ENCODE data around the gene TRIM50. TPM values are rescaled to one million over a fixed set of nuclear protein-coding genes. Genes with fewer than 3 reads are reported as not detected.

TRIM50 gene
- total and polyA plus RNA-seq, 2 of the 13 experiments (the other 11 are each of a cell fraction or from before 2014, with no cell fraction given): 4.2 to 24.5 TPM

DNA sequence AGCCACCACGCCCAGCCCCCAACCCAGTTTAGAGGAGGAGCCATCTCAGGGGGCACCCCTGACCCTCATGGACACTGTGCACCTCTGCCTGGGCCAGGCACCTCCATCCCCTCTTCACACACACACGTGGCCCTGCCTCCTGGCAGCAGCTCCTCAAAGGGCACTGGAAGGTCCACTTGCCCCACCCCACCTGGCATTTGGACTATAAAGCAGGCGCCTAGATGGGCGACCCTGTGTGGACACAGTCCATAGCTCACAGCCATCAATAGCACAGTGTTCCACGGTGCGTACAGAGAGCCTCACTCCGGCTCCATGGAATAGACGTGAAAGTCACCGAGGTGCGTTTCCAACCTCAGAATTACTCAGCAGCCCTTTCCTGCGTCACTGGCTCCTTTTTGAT is 41.1 kb upstream of the TRIM50 start:
- CTCF ChIA-PET (ENCODE audit: low intra/inter-chr PET ratio, low total read pairs): no interaction called here
- DNase-seq (ENCODE audit: low spot score): peak; percentile 80
- no TSS peak for BruUV-seq (replicated peaks)
- 2% methylated on average over 9 of the region's 11 CpGs for WGBS (ENCODE audit: low lambda C conversion rate)
- H4K20me1 ChIP-seq (ENCODE audit: insufficient read depth, low read length): no peaks in the 10 kb centered on the region
- H3K36me3 ChIP-seq (replicated peaks in 1 of 2; ENCODE audit: control insufficient read depth in 1 of 2, insufficient read depth in 2 of 2, low read length in 2 of 2): no peaks in the 10 kb centered on the region
- H3K4me1 ChIP-seq (ENCODE audit: insufficient read depth, low read length): peaks cover 46% of the 10 kb centered on the region
- H3K4me3 ChIP-seq (replicated peaks in 1 of 3; ENCODE audit: insufficient read depth in 1 of 3, low read depth in 2 of 3, low read length in 3 of 3): no peak overlapping the region; a peak in 1 of 6 replicates
- POLR2A ChIA-PET: no interaction called here
- H3K9ac ChIP-seq (ENCODE audit: insufficient read depth, low read depth, low read length): no peak overlapping the region; the same call in 1 of the 2 replicates
- peak; percentile 79 for ATAC-seq
- H3K9me3 ChIP-seq (ENCODE audit: low read length): no peaks in the 10 kb centered on the region
- no peak overlapping the region for H3K27ac ChIP-seq (ENCODE audit: extremely low read length, insufficient read depth, low read length)
- H2AFZ ChIP-seq (ENCODE audit: low read length): no peak overlapping the region
- intact Hi-C loops (cut with micrococcal nuclease; ENCODE audit: unreplicated experiment) (no loop called here), in situ Hi-C loops (cut with HindIII; ENCODE audit: extremely low pct_ligation_motif_present, low pct_unique_long_range_greater_than_20kb) (no loop called here)
- H3K79me2 ChIP-seq (ENCODE audit: insufficient read depth, low read length): no peaks in the 10 kb centered on the region
- FAIRE-seq: no peak
- H3K27me3 ChIP-seq (ENCODE audit: control insufficient read depth in 1 of 2, insufficient read depth in 2 of 2, low read length in 2 of 2): peaks cover 8 to 19% of the 10 kb centered on the region in 2 experiments; a peak in 4 of 5 replicates
- peak overlapping the region; percentile 38 for H3K4me2 ChIP-seq (ENCODE audit: low read depth, low read length)
- TF ChIP-seq ZMAT3 (CRISPR knock-in tag; conservative IDR thresholded peaks at IDR 0.05) (no peak), MZF1 (CRISPR knock-in tag; IDR thresholded peaks at IDR 0.05; ENCODE audit: borderline replicate concordance) (no peak), DR1 (CRISPR knock-in tag; IDR thresholded peaks at IDR 0.05) (no peak), ZMYM3 (CRISPR knock-in tag; IDR thresholded peaks at IDR 0.05) (0 out of 2 replicates have a peak, but pooled peaks have one; percentile 20), GMEB2 (CRISPR knock-in tag; IDR thresholded peaks at IDR 0.05; ENCODE audit: low read depth) (no peak), IKZF4 (CRISPR knock-in tag; IDR thresholded peaks at IDR 0.05; ENCODE audit: borderline replicate concordance, low read depth, not compliant biosample characterization) (no peak), PHF8 (CRISPR knock-in tag; IDR thresholded peaks at IDR 0.05) (no peak), ATF3 (CRISPR knock-in tag; IDR thresholded peaks at IDR 0.05) (no peak), CHD2 (IDR thresholded peaks at IDR 0.05; ENCODE audit: low read depth, low read length) (no peak), KMT2A (CRISPR knock-in tag; IDR thresholded peaks at IDR 0.05) (no peak), ELF1 (CRISPR knock-in tag; IDR thresholded peaks at IDR 0.05) (no peak), SOX6 (IDR thresholded peaks at IDR 0.05) (no peak), SOX6 (CRISPR knock-in tag; IDR thresholded peaks at IDR 0.05) (peak; percentile 21; the same call in 1 of the 2 replicates), SP5 (CRISPR knock-in tag; IDR thresholded peaks at IDR 0.05; ENCODE audit: borderline replicate concordance, low read depth) (0 out of 2 replicates have a peak, but pooled peaks have one; percentile 58), ZNF607 (CRISPR knock-in tag; IDR thresholded peaks at IDR 0.05; ENCODE audit: borderline replicate concordance) (no peak), NCOR1 (IDR thresholded peaks at IDR 0.05; ENCODE audit: borderline replicate concordance, low read length) (peak; percentile 51; the same call in 1 of the 2 replicates)
- TF ChIP-seq, protein P1, sequence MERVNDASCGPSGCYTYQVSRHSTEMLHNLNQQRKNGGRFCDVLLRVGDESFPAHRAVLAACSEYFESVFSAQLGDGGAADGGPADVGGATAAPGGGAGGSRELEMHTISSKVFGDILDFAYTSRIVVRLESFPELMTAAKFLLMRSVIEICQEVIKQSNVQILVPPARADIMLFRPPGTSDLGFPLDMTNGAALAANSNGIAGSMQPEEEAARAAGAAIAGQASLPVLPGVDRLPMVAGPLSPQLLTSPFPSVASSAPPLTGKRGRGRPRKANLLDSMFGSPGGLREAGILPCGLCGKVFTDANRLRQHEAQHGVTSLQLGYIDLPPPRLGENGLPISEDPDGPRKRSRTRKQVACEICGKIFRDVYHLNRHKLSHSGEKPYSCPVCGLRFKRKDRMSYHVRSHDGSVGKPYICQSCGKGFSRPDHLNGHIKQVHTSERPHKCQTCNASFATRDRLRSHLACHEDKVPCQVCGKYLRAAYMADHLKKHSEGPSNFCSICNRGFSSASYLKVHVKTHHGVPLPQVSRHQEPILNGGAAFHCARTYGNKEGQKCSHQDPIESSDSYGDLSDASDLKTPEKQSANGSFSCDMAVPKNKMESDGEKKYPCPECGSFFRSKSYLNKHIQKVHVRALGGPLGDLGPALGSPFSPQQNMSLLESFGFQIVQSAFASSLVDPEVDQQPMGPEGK (CRISPR knock-in tag; IDR thresholded peaks at IDR 0.05): no peak
- TF ChIP-seq, protein P2, sequence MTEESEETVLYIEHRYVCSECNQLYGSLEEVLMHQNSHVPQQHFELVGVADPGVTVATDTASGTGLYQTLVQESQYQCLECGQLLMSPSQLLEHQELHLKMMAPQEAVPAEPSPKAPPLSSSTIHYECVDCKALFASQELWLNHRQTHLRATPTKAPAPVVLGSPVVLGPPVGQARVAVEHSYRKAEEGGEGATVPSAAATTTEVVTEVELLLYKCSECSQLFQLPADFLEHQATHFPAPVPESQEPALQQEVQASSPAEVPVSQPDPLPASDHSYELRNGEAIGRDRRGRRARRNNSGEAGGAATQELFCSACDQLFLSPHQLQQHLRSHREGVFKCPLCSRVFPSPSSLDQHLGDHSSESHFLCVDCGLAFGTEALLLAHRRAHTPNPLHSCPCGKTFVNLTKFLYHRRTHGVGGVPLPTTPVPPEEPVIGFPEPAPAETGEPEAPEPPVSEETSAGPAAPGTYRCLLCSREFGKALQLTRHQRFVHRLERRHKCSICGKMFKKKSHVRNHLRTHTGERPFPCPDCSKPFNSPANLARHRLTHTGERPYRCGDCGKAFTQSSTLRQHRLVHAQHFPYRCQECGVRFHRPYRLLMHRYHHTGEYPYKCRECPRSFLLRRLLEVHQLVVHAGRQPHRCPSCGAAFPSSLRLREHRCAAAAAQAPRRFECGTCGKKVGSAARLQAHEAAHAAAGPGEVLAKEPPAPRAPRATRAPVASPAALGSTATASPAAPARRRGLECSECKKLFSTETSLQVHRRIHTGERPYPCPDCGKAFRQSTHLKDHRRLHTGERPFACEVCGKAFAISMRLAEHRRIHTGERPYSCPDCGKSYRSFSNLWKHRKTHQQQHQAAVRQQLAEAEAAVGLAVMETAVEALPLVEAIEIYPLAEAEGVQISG (CRISPR knock-in tag; IDR thresholded peaks at IDR 0.05): 0 out of 2 replicates have a peak, but pooled peaks have one; percentile 39
